Adrenal gland (tissue), 19 donors: Measurements from ENCODE around the gene WDR86. TPM values are rescaled to one million over a fixed set of nuclear protein-coding genes. Genes with fewer than 3 reads are reported as not detected.
A peak's percentile ranks its signal among the peaks of the same experiment; 100 is the strongest.

Source experiments
- DNase-seq, 7 donors: peaks; one replicate each; pipeline ENCODE4 v3.0.0-alpha.2; 2019 to 2020
- H3K27ac ChIP-seq, 5 donors: fragments of 200-600 bp; sonication (generic) in 4 of 5; 1 replicate in 3 of 5; 2 replicates in 2 of 5; pipeline versions ENCODE4 v1.5.1 to v1.8.0; 2016 to 2020; ENCODE audit warnings: mild to moderate bottlenecking in 1 of 5
- H3K27me3 ChIP-seq: fragments of 200-600 bp; 2 replicates; pipeline ENCODE4 v1.8.0; 2021
- H3K36me3 ChIP-seq, 2 donors: fragments of 200-600 bp; replicated peaks in 1 of 2; 1 replicate in 1 of 2; 2 replicates in 1 of 2; pipeline versions ENCODE4 v1.5.1 to v1.8.0; 2018 to 2022
- H3K4me1 ChIP-seq, 2 donors: fragments of 200-600 bp; replicated peaks in 1 of 2; 1 replicate in 1 of 2; 2 replicates in 1 of 2; pipeline versions ENCODE4 v1.5.1 to v1.8.0; 2018 to 2021
- H3K4me3 ChIP-seq, 4 donors: fragments of 200-600 bp; sonication (generic) in 3 of 4; one replicate each; pipeline ENCODE4 v1.5.1; 2016 to 2018
- H3K9me3 ChIP-seq, 3 donors: fragments of 200-600 bp; sonication (generic) in 1 of 3; replicated peaks in 1 of 3; 1 replicate in 2 of 3; 2 replicates in 1 of 3; pipeline versions ENCODE4 v1.5.1 to v1.8.0; 2016 to 2021
- CTCF ChIP-seq, 6 experiments: fragments of 450-650 bp in 4 of 6; fragments of 200-600 bp in 2 of 6; sonication (generic) in 1 of 6; IDR thresholded peaks; 1 replicate in 5 of 6; 2 replicates in 1 of 6; pipeline versions ENCODE4 v1.5.1 to v1.8.0; 2016 to 2021; ENCODE audit warnings: antibody characterized with exemption in 6 of 6, mild to moderate bottlenecking in 2 of 6, moderate library complexity in 1 of 6
- POLR2A ChIP-seq, 2 donors: fragments of 450-650 bp; IDR thresholded peaks; one replicate each; pipeline ENCODE4 v1.6.1; 2017; ENCODE audit warnings: antibody characterized with exemption in 2 of 2, mild to moderate bottlenecking in 2 of 2, moderate library complexity in 1 of 2
- WGBS, 4 donors: extraction: QIAGEN DNeasy Blood & Tissue Kit in 2 of 4; methylation state at CpG; one replicate each; pipeline versions ENCODE4 v1.1.5 to v1.1.7; 2013 to 2017; 5-methylcytosine and 5-hydroxymethylcytosine counted together
- intact Hi-C, 2 donors: fragments of 100-400 bp; cut with DNase I; formaldehyde crosslinking; loops; one replicate each; pipeline versions ENCODE4 v1.14.1 to v1.15.0; 2022 to 2023
- long read RNA-seq, 10 donors: library from polyadenylated mRNA in 3 of 10; unstranded in 2 of 10; stranded (forward) in 1 of 10; transcript quantifications; one replicate each; pipeline ENCODE4 v2.0.0 and lab custom pipeline, GENCODE V29; 2021 to 2026
- polyA plus RNA-seq, 3 donors: library from polyadenylated mRNA; stranded (reverse); fragments of 200-250 nt in 2 of 3; fragments of 350-450 nt in 1 of 3; fragmentation: Illumina TruSeq in 1 of 3; extraction: RNeasy Lipid Tissue Mini Kit (QIAGEN cat#74804) in 1 of 3; gene quantifications; one replicate each; pipeline ENCODE4 v1.2.3, GENCODE V29; 2013 to 2014
- total RNA-seq, 9 donors: library from RNA; depleted of rRNA in 4 of 9; stranded (reverse); fragments of >200 nt in 4 of 9; fragments of 120-200 nt in 1 of 9; fragmentation: NEBNext Ultra II Directional in 1 of 9; extraction: Animal tissue kit (Norgen Biotek cat#: 25700) in 1 of 9; gene quantifications; one replicate each; pipeline versions ENCODE4 v1.1.0 to v1.2.4, GENCODE V29; 2013 to 2023
- donor health status: healthy with polysubstance abuse.
- donor health status: Bipolar disorder and iron deficiency.
- donor health status: DM: yes; HTN: yes; CAD: no.
- donor health status: DM: no; HTN: no; CAD: no.
- donor health status: DM: no; HTN: no; CAD: no.
- donor health status: DM: yes; HTN: yes; CAD: no.

WDR86 gene, protein sequence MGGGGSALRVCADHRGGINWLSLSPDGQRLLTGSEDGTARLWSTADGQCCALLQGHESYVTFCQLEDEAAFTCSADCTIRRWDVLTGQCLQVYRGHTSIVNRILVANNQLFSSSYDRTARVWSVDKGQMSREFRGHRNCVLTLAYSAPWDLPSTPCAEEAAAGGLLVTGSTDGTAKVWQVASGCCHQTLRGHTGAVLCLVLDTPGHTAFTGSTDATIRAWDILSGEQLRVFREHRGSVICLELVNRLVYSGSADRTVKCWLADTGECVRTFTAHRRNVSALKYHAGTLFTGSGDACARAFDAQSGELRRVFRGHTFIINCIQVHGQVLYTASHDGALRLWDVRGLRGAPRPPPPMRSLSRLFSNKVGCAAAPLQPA
- total RNA-seq (10 to 100 TPM in 2 of 9 donors, 1 to 10 TPM in 7; 1.4 to 16.7 (median 3.5) TPM), polyA plus RNA-seq (1 to 10 TPM in 2 of 3 donors, not detected in 1; 5.5 to 7.5 TPM)
- long read RNA-seq, donor 1, result 0 reads
- long read RNA-seq, donor 2, result 0 reads
- long read RNA-seq, donor 3, result 0 reads
- long read RNA-seq, donor 4, result 0 reads
- long read RNA-seq, donor 5, partial matches to known transcripts, result 1 of 5 reads
- long read RNA-seq, donor 5, other reads (novel, unspliced or antisense), result 0 of 5 reads
- long read RNA-seq, donor 6, result 0 reads
- long read RNA-seq, donor 7, result 0 reads
- long read RNA-seq, donor 8, partial matches to known transcripts, result 23 of 30 reads
- long read RNA-seq, donor 8, other reads (novel, unspliced or antisense), result 7 of 30 reads
- long read RNA-seq, donor 9, result 0 reads
- long read RNA-seq, donor 10, result 0 reads

DNA sequence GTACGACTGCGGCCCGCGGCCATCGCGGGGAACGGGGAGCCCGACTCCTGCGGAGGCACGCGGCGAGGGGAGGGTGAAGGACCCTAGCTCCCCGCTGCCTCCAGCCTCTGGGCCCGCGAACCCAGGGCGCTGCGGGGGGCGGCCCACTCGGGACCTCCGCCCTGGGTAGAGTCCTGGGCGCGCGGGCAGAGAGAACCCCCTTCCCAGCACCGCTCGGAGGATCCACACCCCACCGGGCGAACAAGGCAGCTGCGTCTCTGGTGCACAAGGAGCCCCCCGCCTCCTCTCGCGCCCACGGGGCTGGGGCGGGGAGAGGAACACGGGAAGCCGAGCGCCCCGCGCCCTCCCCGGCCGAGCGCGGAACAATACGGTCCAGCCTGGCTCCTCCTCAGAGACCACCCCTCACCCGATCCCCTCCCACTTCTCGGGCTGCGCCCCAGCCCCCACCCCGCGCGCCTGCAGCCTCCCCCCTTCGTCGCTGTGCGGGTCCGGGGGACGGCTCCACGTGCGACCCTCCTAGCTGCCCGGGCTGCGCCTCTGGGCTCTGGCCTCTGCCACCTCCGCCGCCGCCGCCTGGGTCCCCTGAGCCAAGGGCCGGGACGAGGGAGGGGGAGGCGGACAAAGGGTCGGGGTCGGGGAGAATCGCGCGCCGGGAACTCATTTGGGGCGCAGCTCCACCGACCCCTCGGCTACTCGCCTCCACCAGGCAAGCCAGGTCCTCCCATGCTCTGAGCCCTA, at the start of gene WDR86:
Gene WDR86 (minus strand): TSS at position 372 of the 738 bp plus-strand sequence. CDS start 449 bp downstream, outside the sequence.
- peaks cover 37% of the 10 kb centered on the region for H3K27me3 ChIP-seq
- no peaks in the 10 kb centered on the region for H3K36me3 ChIP-seq
- H3K4me1 ChIP-seq, result peaks cover 8 to 15% of the 10 kb centered on the region in 2 donors
- intact Hi-C loops, result no loop called here
- TF ChIP-seq CTCF (IDR thresholded peaks at IDR 0.05) (no peak), POLR2A (IDR thresholded peaks at IDR 0.05) (no peak)
- peak within 1 kb of the TSS in 2 of 5 donors; percentile 64 to 84 for H3K27ac ChIP-seq
- peak within 1 kb of the TSS in 2 of 4 donors; percentile 13 to 58 for H3K4me3 ChIP-seq
- 1% methylated on average over 18 to 74 of the region's 75 CpGs; no CpG with 5 or more reads in 1 of the 4 donors for WGBS, 4 donors
- no peaks in the 10 kb centered on the region for H3K9me3 ChIP-seq
- no peak for DNase-seq

DNA sequence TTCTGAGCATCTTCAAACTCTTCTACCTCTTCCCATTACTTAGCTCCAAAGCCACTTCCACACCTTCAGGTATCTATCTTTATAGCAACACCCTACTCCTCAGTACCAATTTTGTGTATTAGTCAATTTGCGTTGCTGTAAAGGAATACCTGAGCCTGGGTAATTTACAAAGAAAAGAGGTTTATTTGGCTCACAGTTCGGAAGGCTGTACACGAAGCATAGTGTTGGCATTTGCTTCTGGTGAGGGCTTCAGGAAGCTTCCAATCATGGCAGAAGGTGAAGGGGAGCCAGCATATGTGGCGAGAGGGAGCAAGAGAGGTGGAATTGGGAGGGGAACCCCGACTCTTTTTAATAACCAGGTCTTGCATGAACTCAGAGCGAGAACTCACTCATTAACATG, 47.7 kb upstream of the WDR86 start:
- Histone ChIP-seq H3K27ac (no peak overlapping the region), H3K9me3 (no peaks in the 10 kb centered on the region), H3K4me3 (no peak overlapping the region), H3K27me3 (no peaks in the 10 kb centered on the region), H3K4me1 (peaks cover 19 to 28% of the 10 kb centered on the region in 2 donors), H3K36me3 (no peaks in the 10 kb centered on the region)
- 95 to 98% (median 95%) methylated on average over 6 of the region's 6 CpGs for WGBS, 4 donors
- no peak for DNase-seq
- TF ChIP-seq CTCF (IDR thresholded peaks at IDR 0.05), result no peak
- no peak for TF ChIP-seq POLR2A (IDR thresholded peaks at IDR 0.05)
- intact Hi-C loops, result no loop called here

DNA sequence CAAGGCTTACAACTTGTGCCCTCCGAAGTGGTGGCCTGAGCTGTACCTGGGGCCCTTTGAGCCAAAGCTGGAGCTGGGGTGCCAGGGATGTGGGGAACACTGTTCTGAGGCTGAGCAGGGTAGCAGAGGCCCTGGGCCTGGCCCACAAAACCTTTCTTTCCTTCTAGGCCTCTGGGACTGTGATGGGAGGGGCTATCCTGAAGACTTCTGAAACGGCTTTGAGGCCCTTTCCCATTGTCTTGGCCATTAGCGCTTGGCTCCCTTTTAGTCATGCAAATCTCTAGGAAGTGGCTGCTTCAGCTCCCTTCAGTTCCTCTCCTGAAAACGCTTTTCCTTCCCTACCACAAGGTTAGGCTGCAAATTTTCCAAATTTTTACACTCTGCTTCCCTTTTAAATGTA, 46.9 kb upstream of the WDR86 start:
- intact Hi-C loops, result no loop called here
- WGBS, 4 donors, result 82 to 89% (median 85%) methylated on average over 4 of the region's 4 CpGs
- Histone ChIP-seq H3K27ac (no peak overlapping the region), H3K27me3 (no peaks in the 10 kb centered on the region), H3K9me3 (no peaks in the 10 kb centered on the region), H3K4me3 (no peak overlapping the region), H3K36me3 (no peaks in the 10 kb centered on the region), H3K4me1 (peaks cover 19 to 27% of the 10 kb centered on the region in 2 donors)
- DNase-seq, result peak in 2 of 7 donors; percentile 11 to 42
- TF ChIP-seq POLR2A (IDR thresholded peaks at IDR 0.05) (no peak), CTCF (IDR thresholded peaks at IDR 0.05) (no peak)

DNA sequence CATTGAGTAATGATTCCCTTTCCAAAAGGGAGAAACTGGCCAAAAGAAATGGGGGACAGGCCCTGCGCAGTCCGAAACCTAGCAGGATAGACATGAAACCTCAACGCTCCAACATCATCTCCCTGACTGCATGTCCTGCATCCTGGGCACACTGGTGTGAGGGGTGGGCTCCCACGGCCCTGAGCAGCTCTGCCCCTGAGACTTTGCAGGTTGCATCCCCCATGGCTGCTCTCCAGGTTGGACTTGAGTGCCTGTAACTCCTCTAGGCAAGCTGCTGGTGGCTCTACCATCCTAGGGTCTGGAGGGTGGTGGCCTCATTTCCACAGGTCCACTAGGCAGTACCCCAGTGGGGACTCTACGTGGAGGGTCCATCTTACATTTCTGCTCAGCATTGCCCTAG, 46.4 kb upstream of the WDR86 start:
- Histone ChIP-seq H3K9me3 (no peaks in the 10 kb centered on the region), H3K36me3 (no peaks in the 10 kb centered on the region), H3K27ac (no peak overlapping the region), H3K4me1 (peaks cover 18 to 22% of the 10 kb centered on the region in 2 donors), H3K27me3 (no peaks in the 10 kb centered on the region), H3K4me3 (no peak overlapping the region)
- TF ChIP-seq CTCF (IDR thresholded peaks at IDR 0.05) (no peak), POLR2A (IDR thresholded peaks at IDR 0.05) (no peak)
- intact Hi-C loops, result no loop called here
- DNase-seq, result peak in 1 of 7 donors; percentile 18
- 91 to 98% (median 94%) methylated on average over 4 to 5 of the region's 5 CpGs for WGBS, 4 donors
